ENCODE measurements around the gene MMP14. TPM values are rescaled to one million over a fixed set of nuclear protein-coding genes. Genes with fewer than 3 reads are reported as not detected.

The MMP14 gene
- total and polyA plus RNA-seq, 2 experiments from 2014 or later, result 7.0 to 56.4 TPM

GRCh38 chr14:22829661-22830442 lies 6.5 kb upstream of the MMP14 start, which contains the start of gene MRPL52 (continued):
- peak; percentile 74 for TF ChIP-seq ETS1 (IDR thresholded peaks at IDR 0.05)
- TF ChIP-seq REST (IDR thresholded peaks at IDR 0.05; ENCODE audit: unreplicated experiment), result no peak

GRCh38 chr14:22830443-22831010 lies 5.9 kb upstream of the MMP14 start:
- Histone ChIP-seq H4K20me1 (replicated peaks; ENCODE audit: insufficient read depth) (no peaks in the 10 kb centered on the region), H3K36me3 (ENCODE audit: insufficient read depth) (peaks cover 43% of the 10 kb centered on the region), H3K4me1 (ENCODE audit: insufficient read depth) (peaks cover 21% of the 10 kb centered on the region), H3K9me2 (ENCODE audit: insufficient read depth) (peaks cover 4% of the 10 kb centered on the region), H3K4me3 (peak overlapping the region; percentile 93), H3F3A (replicated peaks; ENCODE audit: low read depth) (peaks cover 13% of the 10 kb centered on the region), H3K27ac (ENCODE audit: low read depth) (peak overlapping the region; percentile 86; the same call in 1 of the 2 replicates), H3K27me3 (ENCODE audit: insufficient read depth) (no peaks in the 10 kb centered on the region), H2AFZ (no peak overlapping the region), H3K79me2 (replicated peaks; ENCODE audit: insufficient read depth) (peaks cover 19% of the 10 kb centered on the region), H3K4me2 (peak overlapping the region; percentile 96)
- TF ChIP-seq ZNF331 (CRISPR knock-in tag; IDR thresholded peaks at IDR 0.05; ENCODE audit: low read depth) (no peak), NANOG (IDR thresholded peaks at IDR 0.05; ENCODE audit: borderline replicate concordance) (no peak)
- no peak for DNase-seq (ENCODE audit: low spot score)
- Mint-ChIP-seq H3K4me3 (peak overlapping the region; percentile 91), H3K27me3 (ENCODE audit: insufficient read depth, low read depth, poor library complexity) (peaks cover 16% of the 10 kb centered on the region), H3K27ac (peak overlapping the region; percentile 76), H3K9me3 (no peaks in the 10 kb centered on the region), H3K4me1 (peaks cover 18% of the 10 kb centered on the region), H3K36me3 (ENCODE audit: low read depth) (peaks cover 38% of the 10 kb centered on the region)
- ATAC-seq, result no peak

GRCh38 chr14:22835505-22835904 lies 880 bp upstream of the MMP14 start:
- DNase-seq (ENCODE audit: low spot score) (no peak), ATAC-seq (no peak)
- Histone ChIP-seq H3K4me3 (peak overlapping the region; percentile 95), H3K79me2 (replicated peaks; ENCODE audit: insufficient read depth) (peaks cover 37% of the 10 kb centered on the region), H3K9me2 (ENCODE audit: insufficient read depth) (no peaks in the 10 kb centered on the region), H3F3A (replicated peaks; ENCODE audit: low read depth) (peaks cover 25% of the 10 kb centered on the region), H3K27me3 (ENCODE audit: insufficient read depth) (no peaks in the 10 kb centered on the region), H3K4me2 (peak overlapping the region; percentile 97), H3K36me3 (ENCODE audit: insufficient read depth) (peaks cover 43% of the 10 kb centered on the region), H4K20me1 (replicated peaks; ENCODE audit: insufficient read depth) (no peaks in the 10 kb centered on the region), H3K4me1 (ENCODE audit: insufficient read depth) (peaks cover 26% of the 10 kb centered on the region), H3K27ac (ENCODE audit: low read depth) (peak overlapping the region; percentile 88), H2AFZ (no peak overlapping the region)
- H3K36me3 Mint-ChIP-seq (ENCODE audit: low read depth), result peaks cover 40% of the 10 kb centered on the region
- H3K4me1 Mint-ChIP-seq, result peaks cover 40% of the 10 kb centered on the region
- peak overlapping the region; percentile 94 for H3K4me3 Mint-ChIP-seq
- H3K9me3 Mint-ChIP-seq, result no peaks in the 10 kb centered on the region
- H3K27ac Mint-ChIP-seq, result peak overlapping the region; percentile 5
- no peak for TF ChIP-seq ETS1 (IDR thresholded peaks at IDR 0.05)
- TF ChIP-seq STAT1 (IDR thresholded peaks at IDR 0.05; ENCODE audit: unreplicated experiment), result no peak
- TF ChIP-seq JUNB (IDR thresholded peaks at IDR 0.05; ENCODE audit: unreplicated experiment), result no peak
- no peak for TF ChIP-seq NANOG (IDR thresholded peaks at IDR 0.05; ENCODE audit: borderline replicate concordance)
- TF ChIP-seq CREB1 (CRISPR knock-in tag; IDR thresholded peaks at IDR 0.05; ENCODE audit: low read depth), result no peak
- no peak for TF ChIP-seq EZH2phosphoT487 (IDR thresholded peaks at IDR 0.05; ENCODE audit: unreplicated experiment)
- TF ChIP-seq ZNF331 (CRISPR knock-in tag; IDR thresholded peaks at IDR 0.05; ENCODE audit: low read depth), result no peak
- no peak for TF ChIP-seq ZNF114 (CRISPR knock-in tag; IDR thresholded peaks at IDR 0.05)
- peaks cover 18% of the 10 kb centered on the region for H3K27me3 Mint-ChIP-seq (ENCODE audit: insufficient read depth, low read depth, poor library complexity)

All from GM23338 (cell line).